NCI-H2029 (cell line): ENCODE measurements around the gene PIK3IP1.

Source experiments
- DNase-seq: peaks from one replicate; lab custom pipeline; 2025; lab: John Stamatoyannopoulos, UW

PIK3IP1 gene

DNA sequence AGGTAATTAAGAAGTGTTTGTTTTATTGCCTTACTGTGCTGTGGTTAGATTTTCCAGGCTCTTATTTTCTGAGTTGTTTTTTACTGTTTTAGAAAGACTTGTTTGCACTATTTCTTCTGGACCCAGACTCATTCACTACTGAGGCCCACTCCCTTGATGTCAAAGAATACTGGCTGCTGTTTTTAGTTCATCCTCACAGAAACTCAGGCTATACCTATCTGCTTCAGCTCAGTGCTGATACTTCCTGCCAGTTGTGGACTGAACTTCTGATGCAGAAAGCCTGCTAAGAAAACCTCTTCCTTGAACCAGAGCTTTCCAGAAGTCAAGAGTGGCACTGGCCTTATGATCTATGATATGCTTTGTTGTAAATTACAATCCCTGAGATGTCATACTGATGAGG lies 15.9 kb upstream of the PIK3IP1 start:
- no peak for DNase-seq

DNA sequence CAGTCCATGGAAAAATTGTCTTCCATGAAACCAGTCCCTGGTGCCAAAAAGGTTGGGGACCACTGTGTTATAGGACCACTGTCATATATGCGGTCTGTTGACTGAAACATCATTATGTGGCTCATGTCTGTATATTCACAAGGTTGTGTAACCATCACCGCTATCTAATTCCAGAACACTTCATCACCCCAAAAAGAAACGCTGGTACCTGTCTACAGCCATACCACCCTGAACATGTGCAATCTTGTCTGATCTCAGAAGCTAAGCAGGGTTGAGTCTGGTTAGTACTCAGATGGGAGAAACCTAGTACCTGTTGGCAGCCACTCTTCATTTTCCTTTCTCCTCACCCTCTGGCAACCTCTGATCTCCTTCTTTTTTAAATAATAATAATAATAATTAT lies 12.9 kb upstream of the PIK3IP1 start:
- no peak for DNase-seq

DNA sequence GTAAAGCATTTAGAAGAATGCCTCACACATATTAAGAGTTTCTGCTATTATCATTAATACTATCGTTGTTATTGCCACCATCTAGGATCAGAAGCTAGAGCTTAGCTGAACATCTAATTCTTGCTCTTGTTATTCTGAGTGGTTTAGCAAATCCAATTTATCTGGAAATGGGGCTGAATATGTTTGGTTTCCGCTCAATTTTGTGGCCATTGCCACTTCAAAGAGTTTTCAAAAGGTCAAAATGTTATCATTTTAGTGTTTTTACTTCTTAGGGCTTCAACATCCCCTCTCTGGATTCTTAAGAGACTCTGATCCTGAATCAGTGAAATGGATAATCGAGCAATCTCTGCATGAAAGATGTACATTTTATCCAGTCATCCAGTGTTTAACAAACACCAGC lies 10.2 kb upstream of the PIK3IP1 start:
- DNase-seq = no peak

DNA sequence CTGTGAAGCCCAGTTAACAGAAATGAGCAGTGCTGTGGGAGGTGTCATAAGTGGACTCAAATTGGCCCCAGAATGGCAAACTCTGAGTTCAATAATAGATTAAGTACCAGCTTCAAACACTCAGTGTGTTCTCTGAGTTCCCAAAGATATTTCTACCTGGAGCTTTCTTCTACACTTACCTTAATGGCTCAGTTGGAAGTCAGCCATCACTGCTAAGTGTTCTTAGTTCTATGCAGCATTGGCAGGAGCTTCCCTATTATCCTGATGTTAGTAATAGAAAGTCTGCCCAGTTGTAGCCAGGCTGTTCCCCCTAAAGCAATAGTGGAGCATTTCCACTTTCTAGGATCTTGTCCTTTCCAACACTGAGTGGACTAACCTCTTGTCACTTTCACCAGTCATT lies 9.7 kb upstream of the PIK3IP1 start:
- DNase-seq = peak; percentile 27

DNA sequence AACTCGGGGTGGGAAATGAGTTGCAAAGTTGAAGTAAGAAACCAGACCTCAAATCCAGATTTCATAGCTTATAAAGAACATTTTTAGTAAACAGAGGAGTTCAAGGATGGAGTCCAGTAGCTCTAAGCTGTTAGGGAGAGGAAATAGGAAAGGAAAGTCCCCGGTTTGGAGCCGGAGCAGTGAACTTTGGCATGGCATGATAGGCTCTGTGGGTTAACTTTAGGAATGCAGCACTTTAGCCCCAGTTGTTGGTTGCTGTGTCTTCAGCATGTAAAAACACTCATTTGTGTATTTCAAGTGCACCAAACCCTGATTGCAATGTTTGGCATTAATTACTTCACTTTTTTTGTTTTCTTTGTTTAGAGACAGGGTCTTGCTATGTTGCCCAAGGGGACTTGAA lies 8.6 kb upstream of the PIK3IP1 start:
- no peak for DNase-seq

DNA sequence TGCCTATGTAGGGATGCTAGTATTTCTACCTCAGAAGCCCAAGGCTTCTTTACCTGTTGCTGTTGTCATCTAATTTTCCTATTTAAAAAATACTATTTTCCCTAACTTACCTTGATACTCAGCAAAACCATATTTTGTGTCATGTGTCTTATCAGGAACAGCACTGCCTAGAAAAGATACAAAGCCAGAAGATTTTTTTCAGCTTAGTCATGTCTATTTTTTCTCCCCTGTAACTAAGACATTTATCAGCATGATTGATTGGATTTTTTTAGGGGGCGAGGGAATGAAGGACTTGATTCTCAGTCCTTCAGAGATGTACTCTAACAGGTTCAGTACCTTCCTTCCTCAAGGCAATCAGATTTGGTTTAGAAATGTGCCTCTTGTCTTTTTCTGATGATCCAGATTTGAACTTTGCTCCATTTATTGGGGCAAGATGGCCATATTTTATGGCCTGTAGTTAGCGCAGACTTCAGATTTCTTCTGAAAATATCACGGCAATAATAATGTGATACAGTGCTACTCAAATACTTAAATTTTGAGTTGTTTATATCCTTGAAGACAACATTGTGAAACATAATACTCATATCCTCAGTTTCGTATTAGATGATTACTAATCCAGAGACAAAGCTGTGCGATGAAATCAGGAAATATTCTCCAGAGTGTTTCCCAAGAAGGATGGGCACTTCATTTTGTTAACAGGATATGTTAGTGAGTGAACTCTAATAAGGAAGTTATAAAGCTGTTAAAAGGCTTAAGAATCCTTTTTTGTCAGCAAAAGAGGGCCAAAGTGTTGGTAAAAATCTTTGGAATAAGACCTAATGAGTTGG lies 3.8 kb upstream of the PIK3IP1 start:
- DNase-seq = no peak

DNA sequence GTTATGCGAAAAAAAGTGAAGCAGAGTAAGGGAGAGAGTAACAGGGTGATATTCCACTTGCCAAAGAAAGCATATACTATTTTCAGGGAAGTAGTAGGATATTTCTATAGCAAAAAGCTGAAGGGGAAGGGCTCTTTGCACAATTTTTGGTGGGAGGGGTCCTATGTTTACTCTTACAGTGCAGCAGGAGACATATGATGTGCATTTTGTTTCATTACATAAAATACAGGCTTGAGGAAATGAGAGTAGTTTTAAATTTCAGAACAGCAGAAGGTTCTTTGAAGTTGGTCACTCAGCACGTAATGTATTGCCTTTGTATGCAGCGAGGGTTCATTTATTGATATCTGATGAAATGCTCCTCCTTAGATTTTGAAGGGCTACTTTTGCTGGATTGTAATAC lies 3.1 kb upstream of the PIK3IP1 start:
- DNase-seq = no peak

DNA sequence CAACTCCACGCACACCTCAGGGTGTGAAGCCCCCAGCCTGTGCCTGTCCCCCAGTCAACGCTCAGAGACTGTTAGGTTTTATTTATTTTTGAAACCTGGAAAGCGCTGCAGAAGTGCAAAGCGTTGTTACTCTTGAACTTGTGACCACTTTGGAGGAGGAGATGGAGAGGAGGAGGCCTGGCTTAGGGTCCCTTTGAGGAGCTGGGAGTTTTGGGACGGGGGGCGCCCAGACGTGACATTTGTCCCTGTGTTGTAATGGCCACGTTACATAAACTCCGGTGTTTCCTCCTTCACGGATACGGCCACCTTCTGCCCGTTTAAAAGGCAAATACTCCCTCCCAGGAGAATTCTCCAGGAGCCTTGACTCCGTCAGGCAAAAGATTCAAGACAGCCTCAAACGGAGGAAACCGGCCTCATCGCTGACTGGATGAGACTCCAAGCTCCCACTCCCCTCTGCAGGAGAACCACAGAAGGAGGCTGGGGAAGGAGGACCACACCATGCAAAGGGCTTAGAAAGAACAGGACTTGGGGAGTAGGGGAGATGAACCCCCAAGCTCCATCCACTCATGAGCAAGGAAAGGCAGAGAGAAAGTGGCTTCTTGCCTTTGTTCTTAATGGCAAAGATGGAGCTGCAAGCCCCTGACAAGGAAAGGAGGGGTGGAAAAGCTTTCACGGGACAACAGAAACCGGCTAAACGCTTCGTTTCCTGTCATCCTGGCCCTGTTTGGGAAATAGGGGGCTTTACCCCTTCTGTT lies 630 bp downstream of the PIK3IP1 start:
- no peak for DNase-seq

DNA sequence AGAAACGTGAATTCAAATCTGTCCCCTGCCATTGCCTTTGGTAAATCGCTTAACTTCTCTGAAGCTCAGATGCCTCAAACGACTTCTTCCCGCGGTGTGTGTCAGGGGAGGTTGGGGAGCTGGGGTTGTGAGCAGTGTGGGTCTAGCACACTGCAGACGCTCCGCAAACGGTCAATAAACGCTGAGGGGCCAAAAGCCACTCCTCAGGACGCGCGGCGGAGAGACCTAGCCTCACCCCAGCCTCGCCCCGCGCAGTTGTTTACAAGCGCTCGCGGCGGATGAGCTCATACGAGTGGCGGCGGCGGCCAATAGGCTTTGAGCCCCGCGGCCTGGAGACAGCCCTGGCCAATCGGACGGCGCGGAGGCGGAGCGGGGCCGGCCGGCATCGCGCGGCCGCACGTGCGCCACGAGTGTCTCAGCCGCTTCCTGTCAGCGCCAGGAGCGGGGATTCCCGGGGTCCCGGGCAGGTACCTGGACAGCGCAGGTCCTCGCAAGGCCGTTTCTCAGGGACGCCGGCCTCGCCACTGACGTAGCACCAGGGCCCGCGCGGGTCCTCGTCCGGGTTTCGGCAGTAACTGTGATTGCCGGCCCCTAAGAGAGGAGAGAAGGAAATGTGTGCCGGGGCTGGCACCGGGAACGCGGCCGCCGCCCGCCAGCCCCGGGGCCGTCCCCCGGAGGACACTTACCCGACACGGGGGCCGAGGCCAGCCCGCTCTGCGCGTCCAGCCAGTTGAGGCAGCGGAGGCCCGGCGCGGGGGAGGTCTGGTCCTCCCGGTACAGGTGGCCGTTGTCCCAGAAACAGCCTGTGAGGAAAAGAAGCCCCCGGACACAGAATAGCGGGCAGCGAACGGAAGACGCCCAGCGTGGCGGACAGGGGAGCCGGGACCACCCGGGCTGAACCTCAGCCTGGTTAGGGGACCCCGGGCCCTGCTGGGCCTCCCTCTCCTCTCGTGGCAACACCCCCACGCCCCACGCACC lies 1.5 kb downstream of the PIK3IP1 start:
- peak; percentile 94 for DNase-seq

DNA sequence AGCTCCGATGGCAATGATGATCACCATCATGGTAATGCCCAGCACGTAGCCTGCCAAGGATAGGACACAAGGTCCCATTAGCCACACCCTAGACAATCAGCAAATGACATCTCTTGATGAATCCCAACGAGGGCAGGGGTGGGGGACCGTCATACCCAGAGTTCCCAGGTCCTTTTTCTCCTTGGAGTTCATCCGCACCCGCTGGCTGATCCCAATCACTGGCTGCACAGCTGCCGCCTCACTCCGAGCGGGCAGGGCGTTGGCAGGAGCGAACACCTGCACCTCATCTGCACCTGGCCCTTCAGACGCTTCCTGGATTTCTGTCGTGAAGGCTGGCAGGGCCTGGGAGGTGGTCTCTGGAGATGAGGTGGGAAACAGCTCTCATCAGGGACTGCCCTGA lies 2.9 kb downstream of the PIK3IP1 start:
- peak; percentile 77 for DNase-seq

DNA sequence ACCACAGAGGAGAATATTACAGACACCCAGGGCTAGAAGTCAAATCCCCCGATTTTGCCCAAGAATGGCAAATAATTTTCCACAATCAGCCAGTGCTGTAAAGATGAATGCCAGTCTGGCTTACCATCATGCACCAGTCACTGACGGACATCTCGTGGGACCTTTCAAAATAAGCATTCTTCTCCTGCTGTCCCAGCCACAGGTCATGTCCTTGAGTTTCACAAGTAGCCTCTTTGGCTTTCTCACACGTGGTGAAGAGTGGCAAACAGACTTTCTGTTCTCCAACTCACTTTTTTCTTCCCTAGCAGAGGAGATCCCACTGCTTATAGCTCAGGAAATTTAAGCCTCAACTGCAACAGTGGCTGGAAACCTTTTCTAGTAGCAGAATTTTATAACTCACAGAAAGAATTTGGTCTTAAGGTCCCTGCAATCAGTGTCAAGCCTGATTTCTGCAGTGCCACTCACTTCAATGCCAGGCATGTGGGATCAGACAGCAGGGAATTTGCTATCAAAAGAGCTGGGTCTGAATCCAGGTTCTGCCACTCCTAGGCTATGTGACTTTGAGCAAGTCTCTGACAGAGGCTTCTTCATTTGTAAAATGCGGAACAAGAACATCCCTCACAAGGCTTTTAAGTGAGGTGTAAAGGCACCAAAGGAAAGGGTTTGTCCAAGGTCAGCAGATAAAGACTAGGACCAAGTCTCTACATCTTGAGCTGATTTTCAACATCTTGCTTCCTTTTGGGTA lies 3.6 kb downstream of the PIK3IP1 start:
- DNase-seq = no peak

DNA sequence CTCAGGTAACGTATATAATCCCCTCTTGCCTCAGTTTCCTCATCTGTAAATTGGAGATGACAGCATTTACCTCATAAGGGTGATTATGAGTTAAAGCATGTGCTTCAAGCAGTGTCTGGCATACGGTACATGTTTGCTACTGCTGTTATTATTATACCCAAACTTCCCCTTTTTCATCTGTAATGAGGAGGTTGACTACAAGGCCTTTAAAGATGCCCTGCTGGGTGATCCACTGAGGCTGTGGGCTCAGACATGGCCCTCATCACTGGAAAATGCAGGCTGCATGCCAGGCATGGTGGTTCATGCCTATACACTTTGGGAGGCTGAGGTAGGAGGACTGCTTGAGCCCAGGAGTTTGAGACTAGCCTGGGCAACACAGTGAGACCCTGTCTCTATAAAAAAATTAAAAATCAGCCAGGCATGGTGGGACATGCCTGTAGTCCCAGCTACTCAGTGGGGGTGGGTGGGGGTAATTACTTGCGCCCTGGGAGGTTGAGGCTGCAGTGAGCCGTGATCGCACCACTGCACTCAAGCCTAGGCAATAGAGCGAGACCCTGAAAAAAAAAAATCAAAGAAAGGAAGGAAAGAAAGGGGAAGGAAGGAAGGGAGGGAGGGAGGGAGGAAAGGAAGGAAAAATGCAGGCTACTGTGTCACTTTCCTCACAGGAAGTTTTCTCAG lies 4.3 kb downstream of the PIK3IP1 start:
- no peak for DNase-seq

DNA sequence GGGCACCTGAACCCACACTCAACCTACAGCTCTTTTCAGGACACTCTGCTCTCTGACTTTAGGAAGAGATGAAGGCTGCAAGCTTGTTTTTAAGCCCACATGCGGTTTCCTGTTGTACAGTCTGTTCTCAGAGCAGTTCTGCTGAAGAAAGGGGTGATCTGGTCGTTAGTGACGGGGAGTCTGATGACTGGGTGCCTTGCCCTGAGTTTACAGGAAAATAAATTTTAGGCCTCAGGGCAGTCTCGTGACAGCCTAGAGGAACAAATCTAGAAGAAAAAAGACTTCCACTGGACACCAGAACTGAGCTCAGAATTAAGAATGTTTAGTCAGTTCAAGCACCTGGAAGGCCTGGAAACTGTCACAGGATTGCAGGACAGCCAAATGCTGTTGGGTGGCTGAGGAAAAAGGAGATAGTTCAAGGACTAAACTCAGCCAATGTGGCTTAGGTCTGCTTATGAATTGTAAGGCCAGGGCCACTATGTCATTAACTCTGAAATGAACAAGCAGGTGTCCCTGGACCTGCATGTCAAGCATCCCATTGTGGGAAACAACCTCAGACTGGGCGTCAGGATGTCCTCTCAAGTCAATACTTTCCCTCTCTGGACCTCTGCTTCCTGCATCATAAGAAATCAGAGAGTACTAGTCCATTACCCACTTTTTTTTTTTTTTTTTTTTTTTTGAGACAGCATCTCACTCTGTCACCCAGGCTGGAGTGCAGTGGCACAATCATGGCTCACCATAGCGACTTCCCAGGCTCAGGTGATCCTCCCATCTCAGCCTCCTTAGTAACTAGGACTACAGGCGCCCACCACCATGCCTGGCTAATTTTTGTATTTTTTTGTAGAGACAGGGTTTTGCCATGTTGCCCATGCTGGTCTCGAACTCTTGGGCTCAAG lies 5.7 kb downstream of the PIK3IP1 start:
- DNase-seq = no peak

DNA sequence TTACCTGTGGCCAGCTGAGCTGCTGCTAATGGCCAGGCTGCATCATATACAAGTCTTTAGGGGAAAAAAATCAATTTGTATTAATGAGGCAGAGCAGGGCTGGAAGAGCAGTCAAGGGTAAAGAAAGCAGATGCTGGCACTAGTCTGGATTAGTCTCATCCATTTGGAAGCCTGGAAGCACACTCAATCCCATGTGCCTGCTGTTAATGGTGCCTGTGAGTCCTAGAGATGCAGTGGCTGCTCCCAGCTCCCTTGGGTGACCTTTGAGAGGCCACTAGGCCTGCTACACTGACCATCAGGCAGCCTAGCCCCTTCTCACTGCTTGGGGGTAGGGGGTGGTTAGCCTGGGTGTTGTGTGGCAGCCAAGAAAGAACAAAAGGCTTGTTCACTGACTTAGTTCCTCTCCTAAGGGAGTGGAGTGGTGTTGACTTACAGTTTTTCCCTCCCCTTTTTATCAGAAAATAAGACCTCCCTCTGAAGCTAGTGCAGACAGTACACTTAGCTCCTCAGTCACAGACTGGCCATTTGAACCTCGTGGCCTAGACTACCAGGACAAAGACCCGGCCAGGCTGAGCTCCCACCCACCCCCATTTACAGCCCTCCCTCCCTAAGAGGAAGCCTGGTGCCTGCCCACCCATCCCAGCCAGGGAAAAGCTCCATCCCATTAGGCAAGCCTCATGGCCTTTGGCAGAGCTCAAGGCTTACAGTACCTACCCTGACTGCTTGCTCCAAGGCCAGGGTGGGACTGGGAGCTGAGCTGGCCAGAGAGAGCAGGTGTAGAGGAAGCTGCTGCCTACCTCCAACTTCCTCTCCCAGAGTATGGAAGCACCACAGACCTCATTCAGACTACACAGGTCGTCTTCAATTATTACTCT lies 7.8 kb downstream of the PIK3IP1 start:
- no peak for DNase-seq

DNA sequence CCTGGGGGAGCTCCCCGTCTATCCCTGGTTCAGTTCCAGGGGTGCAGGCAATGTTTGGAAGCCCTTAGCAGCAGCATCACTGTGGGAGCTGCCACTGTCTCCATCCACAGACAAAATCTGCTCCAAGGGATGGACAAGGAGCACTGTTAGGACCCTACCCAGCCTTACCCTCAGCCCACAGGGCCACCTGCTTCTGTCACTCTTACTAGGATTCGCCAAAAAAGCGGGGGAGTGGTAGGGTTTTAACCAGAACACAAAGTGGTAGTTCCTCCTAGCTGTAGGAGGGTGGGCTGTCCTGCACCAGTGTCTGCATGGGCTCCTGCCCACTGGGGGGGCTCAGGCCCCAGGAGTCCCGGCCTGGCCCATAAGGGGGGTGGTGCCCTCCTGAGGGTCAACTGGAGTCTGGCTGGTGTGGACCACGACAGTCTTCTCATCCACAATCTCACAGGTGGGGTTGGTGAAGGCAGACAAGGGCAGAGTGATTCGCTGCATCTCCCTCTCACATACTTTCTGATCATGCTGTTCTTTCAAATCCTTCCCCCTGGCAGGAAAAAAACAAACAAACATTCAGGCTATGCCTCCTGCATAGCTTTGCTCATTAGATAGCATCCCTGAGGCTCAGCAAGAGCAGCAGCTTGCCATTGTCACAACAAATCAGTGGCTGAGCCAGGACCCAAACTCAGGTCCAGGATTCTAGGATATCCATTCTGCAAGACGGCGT lies 9.4 kb downstream of the PIK3IP1 start:
- no peak for DNase-seq

DNA sequence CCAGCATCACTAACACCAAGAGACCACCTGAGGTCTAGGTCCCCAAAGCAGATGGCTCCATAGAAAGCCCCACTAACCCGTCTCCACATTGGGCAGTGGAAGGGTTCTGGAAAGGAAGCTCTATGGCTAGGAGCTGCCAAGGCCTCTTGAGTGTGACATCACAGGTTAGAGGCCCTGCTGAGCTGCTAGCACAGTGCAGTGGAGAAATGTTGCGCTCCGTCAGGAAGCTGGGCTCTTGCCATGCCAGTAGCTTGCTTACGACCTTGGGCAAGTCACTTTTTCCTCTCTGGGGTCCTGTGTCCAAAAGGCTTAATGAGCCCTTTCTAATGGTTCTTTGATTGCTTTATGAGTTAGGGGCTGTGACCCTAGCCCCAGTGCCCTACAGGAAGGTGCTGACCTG lies 10.6 kb downstream of the PIK3IP1 start:
- no peak for DNase-seq

DNA sequence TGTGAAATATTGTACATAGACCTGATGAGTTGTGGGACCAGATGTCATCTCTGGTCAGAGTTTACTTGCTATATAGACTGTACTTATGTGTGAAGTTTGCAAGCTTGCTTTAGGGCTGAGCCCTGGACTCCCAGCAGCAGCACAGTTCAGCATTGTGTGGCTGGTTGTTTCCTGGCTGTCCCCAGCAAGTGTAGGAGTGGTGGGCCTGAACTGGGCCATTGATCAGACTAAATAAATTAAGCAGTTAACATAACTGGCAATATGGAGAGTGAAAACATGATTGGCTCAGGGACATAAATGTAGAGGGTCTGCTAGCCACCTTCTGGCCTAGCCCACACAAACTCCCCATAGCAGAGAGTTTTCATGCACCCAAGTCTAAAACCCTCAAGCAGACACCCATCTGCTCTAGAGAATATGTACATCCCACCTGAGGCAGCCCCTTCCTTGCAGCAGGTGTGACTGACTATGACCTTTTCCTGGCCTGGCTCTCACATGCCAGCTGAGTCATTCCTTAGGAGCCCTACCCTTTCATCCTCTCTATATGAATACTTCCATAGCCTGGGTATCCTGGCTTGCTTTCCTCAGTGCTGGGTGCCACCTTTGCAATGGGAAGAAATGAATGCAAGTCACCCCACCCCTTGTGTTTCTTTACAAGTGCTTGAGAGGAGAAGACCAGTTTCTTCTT lies 12.3 kb downstream of the PIK3IP1 start:
- no peak for DNase-seq

DNA sequence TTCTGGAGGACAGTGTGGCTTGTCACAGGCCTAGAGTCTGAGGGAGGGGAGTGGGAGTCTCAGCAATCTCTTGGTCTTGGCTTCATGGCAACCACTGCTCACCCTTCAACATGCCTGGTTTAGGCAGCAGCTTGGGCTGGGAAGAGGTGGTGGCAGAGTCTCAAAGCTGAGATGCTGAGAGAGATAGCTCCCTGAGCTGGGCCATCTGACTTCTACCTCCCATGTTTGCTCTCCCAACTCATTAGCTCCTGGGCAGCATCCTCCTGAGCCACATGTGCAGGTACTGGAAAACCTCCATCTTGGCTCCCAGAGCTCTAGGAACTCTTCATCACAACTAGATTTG lies 13.0 kb downstream of the PIK3IP1 start:
- no peak for DNase-seq
